OCI-LY3 (cell line): ENCODE data around the gene SHH.

Experiments used
- EZH2phosphoT487 ChIP-seq: fragments of 200-600 bp; shearing (Covaris generic); IDR thresholded peaks from 2 replicates; pipeline ENCODE4 v1.6.1; 2018; ENCODE audit warnings: antibody characterized with exemption, mixed run types, low read depth
- TF ChIP-seq, protein P1 (sequence below): fragments of 200-600, 300-600 bp; sonication (generic); IDR thresholded peaks from 2 replicates; pipeline ENCODE4 v1.5.1; 2014; ENCODE audit warnings: antibody characterized with exemption, low read length, low read depth

DNA sequence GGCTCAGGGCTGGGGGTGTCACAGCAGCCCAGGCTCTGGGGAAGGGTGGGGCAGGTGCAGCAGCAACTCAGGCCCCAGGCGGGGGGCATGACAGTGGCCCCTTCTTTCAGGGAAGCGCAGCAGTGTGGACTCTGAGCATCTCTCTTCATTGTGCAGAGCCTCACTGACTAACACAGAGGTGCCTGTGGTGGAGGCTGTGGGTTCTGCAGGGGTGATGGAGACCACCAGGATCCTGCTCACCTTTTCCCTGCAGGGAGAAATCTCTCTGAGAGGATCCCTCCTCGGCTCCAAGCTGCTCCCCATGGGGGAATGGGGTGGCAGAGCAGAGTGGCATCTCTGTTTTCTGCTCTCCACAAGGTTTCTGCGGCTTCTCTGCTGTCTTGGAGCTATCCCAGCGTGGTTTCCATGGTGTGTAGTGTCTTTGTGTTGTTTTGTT is 37.8 kb upstream of the SHH start:
- TF ChIP-seq, protein P1, sequence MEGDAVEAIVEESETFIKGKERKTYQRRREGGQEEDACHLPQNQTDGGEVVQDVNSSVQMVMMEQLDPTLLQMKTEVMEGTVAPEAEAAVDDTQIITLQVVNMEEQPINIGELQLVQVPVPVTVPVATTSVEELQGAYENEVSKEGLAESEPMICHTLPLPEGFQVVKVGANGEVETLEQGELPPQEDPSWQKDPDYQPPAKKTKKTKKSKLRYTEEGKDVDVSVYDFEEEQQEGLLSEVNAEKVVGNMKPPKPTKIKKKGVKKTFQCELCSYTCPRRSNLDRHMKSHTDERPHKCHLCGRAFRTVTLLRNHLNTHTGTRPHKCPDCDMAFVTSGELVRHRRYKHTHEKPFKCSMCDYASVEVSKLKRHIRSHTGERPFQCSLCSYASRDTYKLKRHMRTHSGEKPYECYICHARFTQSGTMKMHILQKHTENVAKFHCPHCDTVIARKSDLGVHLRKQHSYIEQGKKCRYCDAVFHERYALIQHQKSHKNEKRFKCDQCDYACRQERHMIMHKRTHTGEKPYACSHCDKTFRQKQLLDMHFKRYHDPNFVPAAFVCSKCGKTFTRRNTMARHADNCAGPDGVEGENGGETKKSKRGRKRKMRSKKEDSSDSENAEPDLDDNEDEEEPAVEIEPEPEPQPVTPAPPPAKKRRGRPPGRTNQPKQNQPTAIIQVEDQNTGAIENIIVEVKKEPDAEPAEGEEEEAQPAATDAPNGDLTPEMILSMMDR, result no peak
- TF ChIP-seq EZH2phosphoT487, result no peak
